Inflammatory macrophage (primary cell): ENCODE results near the gene MAP7.
"Not testable (repeated sequence)": the region's sequence is repeated elsewhere in the genome, so short reads cannot be mapped to it uniquely, and the experiment has no call there.

Experiments used
- DNase-seq, 2 donors: peaks; one replicate each; pipeline ENCODE4 v3.0.0-alpha.2; 2020 to 2022

The MAP7 gene

GRCh38 chr6:136502786-136503185 is 47.4 kb downstream of the MAP7 start:
- DNase-seq = no peak

- DNase-seq = no peak
Measured at GRCh38 chr6:136501514-136501913, 48.7 kb downstream of the MAP7 start.

DNA sequence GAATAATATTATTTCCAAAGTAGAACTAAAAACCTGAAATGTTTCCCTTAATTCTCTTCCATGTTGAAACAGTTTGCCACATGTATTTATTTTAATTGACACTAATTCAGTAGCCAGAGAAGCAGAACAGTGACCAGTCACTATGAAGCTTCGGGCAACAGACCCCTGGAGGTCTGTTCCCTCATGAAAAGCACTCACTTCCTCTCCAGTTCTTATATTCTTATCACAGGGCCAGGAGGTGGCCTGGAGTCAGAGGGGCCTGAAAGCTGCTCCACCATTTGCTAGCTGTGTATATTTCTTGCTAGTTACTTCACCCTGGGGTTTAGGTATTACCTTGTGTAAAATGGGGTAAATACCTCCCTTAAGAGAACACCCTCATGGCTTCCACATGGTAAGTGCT is 49.1 kb downstream of the MAP7 start:
- no peak for DNase-seq

- DNase-seq = no peak
Measured at GRCh38 chr6:136500414-136500813, 49.8 kb downstream of the MAP7 start.

- no peak for DNase-seq
Measured at GRCh38 chr6:136499370-136499769, 50.9 kb downstream of the MAP7 start.

DNA sequence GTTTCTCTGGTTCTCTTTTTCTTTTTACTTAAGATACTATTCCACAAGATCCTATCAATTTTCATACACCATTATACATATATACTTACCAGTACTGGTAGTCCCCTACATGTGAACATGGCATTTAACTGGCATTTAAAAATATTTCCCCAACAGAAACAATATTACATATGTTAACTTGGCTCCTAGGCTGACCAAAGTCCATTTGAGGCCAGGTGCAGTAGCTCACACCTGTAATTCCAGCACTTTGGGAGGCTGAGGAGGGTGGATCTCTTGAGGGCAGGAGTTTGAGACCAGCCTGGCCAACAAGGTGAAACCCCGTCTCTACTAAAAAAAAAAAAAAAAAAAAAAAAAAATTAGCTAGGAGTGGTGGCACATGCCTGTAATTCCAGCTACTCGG is 53.8 kb downstream of the MAP7 start:
- not testable (repeated sequence) for DNase-seq

- no peak for DNase-seq
Measured at GRCh38 chr6:136494710-136495109, 55.5 kb downstream of the MAP7 start.

DNA sequence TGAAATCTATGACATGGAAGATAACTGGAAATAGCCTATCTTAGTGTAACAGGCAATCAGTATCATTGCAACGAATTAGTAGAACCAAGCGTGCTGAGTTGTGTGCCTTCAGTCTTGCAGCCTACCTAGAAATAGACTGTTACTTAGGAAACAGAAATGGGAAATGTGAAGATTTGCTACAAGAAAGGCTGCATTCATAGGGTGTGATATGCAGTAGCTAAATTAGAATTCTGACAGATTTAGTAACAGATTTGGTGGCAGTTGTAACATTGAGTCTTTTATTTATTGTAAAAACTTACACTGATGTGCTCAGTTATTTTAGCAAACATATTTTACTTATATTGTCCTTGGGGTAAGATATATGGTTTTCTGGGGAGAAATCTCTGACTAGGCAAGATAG is 56.2 kb downstream of the MAP7 start:
- DNase-seq = no peak

DNA sequence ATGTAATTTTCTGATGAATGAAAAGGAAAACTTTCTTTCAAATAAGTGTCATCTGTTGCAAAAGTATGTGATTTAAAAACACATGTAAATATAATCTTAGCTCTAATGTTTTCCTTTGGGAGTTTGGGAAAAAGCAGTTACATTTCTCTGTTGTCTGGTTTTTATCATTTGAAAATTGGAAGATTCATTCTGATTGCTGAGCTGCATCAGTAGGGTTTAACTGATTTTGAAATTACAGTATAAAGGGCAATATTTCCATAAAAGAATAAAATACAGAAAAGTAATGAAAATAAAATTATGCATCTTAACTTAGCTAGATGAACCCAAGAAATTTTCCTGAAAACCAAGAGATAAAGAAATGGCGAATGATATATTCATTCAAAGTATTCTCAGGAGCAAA is 57.8 kb downstream of the MAP7 start:
- no peak for DNase-seq

DNA sequence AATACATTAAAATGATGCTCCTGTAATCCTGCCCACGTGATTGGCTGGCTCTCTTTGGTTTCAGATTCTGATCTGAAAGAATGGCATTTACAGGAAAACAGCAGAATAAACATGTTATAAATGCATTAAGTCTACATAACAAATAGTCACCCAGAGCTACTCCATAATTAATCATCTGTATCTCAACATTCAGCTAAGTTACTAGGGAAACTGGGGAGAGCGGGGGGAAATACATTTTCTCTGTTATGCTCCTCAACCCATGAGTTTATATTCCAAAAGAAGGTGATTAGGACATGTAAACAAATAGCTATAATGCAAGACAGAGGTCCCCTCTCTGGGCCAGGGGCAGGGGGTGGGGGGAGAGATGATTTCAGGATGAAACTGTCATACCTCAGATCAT is 58.5 kb downstream of the MAP7 start:
- no peak for DNase-seq

GRCh38 chr6:136491251-136491650 is 59.0 kb downstream of the MAP7 start:
- no peak for DNase-seq

DNA sequence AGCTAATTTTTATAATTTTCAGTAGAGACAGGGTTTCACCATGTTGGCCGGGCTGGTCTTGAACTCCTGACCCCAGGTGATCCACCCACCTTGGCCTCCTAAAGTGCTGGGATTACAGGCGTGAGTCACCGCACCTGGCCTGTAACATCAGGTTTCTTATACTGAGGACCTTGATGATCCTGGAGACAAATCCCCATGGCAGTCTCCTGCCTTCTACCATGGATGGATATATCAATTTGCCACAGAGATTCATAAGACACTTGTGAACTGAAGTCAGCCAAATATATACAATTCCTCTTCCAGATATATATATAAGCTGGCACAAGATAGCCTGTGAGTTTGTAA is 60.6 kb downstream of the MAP7 start:
- DNase-seq = not testable (repeated sequence)

GRCh38 chr6:136487759-136488425 is 62.3 kb downstream of the MAP7 start:
- DNase-seq = peak in 1 of 2 donors; percentile 18

DNA sequence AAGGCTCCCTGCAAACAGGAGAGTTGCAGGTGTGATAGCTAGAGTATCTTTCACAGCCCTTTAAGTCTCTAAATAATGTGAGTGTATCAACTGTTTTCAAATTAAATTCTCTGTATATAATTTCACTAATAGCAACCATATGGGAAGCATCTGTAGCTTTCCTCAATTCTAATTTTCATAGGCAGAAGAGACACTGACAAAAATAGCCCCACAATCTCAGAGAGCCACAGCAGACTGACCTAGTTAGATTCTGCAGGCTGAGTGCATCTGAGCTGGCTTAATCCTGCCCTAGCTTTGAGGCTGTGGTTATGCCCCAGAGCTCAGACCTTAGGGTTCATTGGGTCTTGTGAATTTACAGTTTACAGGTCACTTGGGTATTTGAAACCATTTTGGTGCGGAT is 63.9 kb downstream of the MAP7 start:
- no peak for DNase-seq

DNA sequence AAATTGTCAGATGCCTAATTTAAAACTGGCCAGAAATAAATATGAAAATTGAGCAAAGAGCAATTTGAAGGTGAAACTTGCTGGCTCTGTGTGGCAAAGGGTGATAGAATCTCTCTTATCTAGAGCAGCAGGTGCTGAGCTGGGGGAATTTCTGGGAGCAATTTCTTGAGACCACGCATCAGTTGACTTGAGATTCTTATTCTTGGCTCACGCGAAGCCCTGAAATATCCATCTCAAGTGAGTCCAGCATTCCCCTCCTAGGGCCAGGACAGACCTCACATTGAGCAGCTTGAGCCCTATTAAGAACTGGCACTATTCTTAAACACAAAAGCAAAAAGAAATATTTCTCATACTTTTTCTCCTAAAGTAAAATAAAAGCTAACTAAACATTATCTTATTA is 66.3 kb downstream of the MAP7 start:
- no peak for DNase-seq

- not testable (repeated sequence) for DNase-seq
Measured at GRCh38 chr6:136483005-136483404, 67.2 kb downstream of the MAP7 start.

DNA sequence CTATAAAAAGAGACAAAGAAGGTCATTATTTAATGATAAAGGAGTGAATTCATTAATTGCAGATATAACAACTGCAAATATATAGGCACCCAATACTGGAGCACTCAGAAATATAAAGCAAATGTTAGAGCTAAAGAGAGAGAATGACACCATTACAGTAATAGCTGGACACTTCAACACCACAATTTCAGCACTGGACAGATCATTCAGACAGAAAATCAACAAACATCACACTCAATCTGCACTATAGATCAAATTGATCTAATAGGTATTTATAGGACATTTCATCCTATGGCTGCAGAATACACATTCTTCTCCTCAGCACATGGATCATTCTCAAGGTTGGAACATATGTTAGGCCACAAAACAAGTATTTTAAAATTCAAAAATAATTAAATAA is 72.7 kb downstream of the MAP7 start:
- DNase-seq = no peak

DNA sequence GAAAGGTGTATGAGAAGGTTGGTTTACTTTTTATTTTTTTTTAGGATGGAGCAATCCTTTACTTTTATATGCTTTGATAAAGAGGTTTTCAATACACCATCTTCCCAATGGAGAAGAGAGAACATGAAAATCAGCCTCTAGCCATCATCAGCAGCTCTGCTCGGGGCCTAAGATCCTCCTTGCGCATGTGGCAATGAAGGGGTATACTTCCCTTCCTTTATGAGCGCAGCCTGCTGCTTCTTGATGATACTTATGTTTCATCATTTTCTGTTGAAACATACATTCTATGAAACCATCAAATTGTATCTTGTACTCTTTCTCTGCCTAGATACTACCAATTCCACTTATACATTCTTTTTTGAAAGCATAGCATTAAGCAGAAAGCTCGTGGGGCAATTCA is 74.5 kb downstream of the MAP7 start:
- peak; percentile 51 to 65 for DNase-seq

DNA sequence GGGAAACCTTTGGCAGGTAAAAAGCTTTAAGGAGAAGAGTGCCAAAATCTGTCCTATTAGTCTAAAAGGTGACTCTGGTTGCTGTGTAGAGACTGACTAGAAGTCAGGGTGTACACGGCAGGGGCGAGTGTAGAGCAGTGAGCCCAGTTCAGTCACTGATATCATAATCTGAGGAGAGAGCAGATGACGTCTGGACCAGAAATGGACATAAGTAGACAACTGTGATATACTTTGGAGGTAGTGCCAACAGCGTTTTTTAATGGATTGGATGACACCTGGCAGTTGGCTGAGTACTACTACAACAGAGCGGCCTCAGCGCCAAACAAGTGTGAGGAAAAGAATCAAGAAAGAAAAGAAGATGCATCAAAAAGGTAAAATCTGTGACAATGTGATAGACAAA is 76.0 kb downstream of the MAP7 start:
- DNase-seq = no peak

- DNase-seq = no peak
Measured at GRCh38 chr6:136471922-136472321, 78.3 kb downstream of the MAP7 start.

GRCh38 chr6:136471372-136471771 is 78.8 kb downstream of the MAP7 start:
- peak in 1 of 2 donors; percentile 5 for DNase-seq

DNA sequence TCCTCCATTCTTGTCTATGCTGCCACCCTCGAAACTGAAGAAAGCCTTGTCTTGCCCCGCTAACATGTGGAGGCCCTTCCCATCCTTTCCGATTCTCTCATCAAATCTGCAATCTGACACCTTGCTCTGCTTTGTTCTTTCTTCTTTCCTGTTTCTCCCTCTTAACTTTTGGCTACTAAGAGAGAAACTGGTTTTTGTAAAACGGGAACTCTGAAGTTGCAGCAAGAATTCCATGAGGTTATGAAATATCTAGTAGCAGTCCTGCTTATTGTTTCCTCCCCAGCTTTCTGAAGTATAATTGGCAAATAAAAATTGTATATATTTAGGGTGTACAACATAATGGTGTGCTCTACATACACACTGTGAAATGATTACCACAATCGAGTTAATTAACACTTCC is 80.2 kb downstream of the MAP7 start:
- DNase-seq = peak; percentile 59 to 80

DNA sequence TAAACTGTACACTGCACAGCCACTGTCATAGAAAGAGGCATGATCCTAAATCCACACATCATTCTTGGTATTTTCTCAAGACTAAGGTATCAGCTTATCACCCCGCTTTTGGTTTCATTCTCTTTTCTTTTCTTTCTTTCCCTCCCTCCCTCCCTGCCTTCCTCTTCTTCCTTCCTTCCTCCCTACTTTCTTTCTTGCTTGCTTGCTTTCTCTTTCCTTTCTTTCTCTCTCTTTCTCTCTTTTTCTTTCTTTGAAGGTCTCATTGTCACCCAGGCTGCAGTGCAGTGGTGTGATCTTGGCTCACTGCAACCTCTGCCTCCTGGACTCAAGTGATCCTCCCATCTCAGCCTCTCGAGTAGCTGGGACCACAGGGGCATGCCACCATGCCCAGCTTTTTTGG is 81.1 kb downstream of the MAP7 start:
- DNase-seq = no peak

DNA sequence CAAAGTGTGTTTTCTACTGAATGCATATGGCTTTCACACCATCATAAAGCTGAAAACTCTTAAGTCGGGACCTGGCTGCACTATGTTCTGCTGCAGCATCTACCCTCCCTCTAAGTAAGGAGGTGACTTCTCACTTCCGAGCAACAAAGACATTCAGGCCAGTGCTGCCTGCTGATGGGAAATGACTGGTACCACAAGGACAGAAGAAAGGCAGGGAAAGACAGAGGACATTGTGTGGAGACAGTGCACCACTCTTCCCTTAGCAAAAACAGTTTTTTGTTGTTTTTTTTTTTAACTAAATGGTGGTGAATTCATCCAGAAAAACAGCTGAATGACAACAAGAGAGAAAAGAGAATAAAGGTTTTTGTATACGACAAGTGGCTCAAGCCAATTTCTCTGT is 81.5 kb downstream of the MAP7 start:
- DNase-seq = no peak

- no peak for DNase-seq
Measured at GRCh38 chr6:136467186-136467585, 83.0 kb downstream of the MAP7 start.
